ENCODE data around the gene AASDHPPT. TPM values are rescaled to one million over a fixed set of nuclear protein-coding genes. Genes with fewer than 3 reads are reported as not detected.

Gene AASDHPPT
- total RNA-seq, 4 donors from 2014 or later: 24.5 to 35.8 (median 29.0) TPM

- DNase-seq (ENCODE audit: low spot score) (no peak), ATAC-seq (ENCODE audit: low FRiP score) (no peak)
- TF ChIP-seq CTCF (IDR thresholded peaks at IDR 0.05): no peak
These were observed 21.6 kb downstream of the AASDHPPT start for GRCh38 chr11:106098893-106099553.

DNA sequence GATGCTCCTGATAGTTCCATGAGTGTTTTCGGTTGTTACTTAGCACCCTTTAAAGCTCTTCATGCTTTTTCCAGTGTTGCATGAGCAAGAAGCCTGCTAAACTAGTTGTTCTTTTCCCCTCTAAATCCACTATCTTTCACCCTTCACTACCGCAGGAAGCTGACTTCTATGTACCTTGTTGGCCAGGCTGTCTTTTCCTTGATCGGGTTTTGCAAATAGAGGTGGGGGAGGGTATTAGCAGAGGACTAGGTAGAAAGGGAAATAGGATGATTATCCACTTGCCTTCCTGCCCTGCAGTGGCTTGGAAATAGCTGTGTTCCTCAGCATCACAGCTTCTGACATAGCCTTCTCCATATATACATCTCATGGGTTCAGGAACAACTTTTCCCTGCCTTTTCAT, 23.9 kb downstream of the AASDHPPT start:
- no peak for TF ChIP-seq CTCF (IDR thresholded peaks at IDR 0.05)
- ATAC-seq (ENCODE audit: low FRiP score): no peak
- DNase-seq (ENCODE audit: low spot score): no peak

- ATAC-seq (ENCODE audit: low FRiP score) (no peak), DNase-seq (ENCODE audit: low spot score) (no peak)
- TF ChIP-seq CTCF (IDR thresholded peaks at IDR 0.05): no peak
These were observed 24.4 kb downstream of the AASDHPPT start for GRCh38 chr11:106101819-106102218.

- DNase-seq (ENCODE audit: low spot score) (no peak), ATAC-seq (ENCODE audit: low FRiP score) (no peak)
- TF ChIP-seq CTCF (IDR thresholded peaks at IDR 0.05): no peak
These were observed 28.5 kb downstream of the AASDHPPT start for GRCh38 chr11:106105986-106106385.

DNA sequence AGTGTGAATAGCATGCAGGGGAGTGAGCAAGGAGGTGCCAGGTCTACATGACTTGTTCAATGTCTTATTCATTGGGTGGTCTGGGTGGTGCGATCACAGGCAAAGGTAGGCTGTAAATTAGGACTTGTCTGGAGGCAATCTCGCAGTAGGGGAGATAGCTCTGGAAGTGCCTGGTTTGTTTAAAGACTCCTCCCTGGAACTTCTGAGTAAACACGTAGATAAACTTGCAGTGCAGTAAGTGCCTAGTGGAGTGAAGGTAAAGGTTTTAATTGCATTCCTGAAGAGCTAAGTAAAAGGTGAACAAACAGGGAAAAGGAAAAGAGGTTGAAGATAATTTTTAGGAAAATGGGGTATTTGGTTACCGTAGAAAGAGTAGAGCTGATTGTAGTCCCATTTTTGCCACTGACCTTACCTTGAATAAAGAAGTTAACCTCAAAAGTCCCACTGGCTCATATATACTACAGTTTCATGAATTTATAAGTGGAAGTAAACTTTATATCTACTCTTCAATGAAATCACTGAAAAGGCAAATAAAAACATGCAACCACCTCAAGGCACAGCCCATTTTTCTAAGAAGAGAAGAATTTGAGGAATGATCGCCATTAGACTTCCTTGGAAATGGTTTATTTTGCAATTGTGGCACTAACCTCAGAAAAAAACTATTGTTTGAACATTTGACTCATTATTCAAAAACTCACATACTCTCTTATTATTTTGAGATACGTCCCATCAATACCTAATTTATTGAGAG, 44.3 kb downstream of the AASDHPPT start:
- no peak for TF ChIP-seq CTCF (IDR thresholded peaks at IDR 0.05)
- DNase-seq (ENCODE audit: low spot score) (no peak), ATAC-seq (ENCODE audit: low FRiP score) (no peak)

DNA sequence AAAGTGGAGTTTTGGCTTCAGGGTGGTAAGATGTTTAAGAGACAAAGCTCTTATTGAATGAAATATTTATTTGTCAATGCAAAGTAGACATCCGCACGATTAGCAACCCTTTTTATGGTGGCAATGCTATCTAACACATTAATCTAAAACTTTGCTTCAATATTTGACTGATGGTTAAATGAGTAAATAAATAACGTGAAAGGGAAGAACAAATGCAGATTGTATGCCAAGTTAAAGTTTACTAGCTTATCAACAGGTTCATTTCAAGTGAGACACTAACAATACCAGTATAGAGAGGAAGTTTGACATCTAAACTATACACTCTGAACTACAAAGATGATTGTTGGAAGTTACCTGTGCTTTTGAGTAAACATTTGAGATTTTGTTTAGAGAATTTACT, 50.1 kb downstream of the AASDHPPT start:
- no peak for TF ChIP-seq CTCF (IDR thresholded peaks at IDR 0.05)
- ATAC-seq (ENCODE audit: low FRiP score) (no peak), DNase-seq (ENCODE audit: low spot score) (no peak)

DNA sequence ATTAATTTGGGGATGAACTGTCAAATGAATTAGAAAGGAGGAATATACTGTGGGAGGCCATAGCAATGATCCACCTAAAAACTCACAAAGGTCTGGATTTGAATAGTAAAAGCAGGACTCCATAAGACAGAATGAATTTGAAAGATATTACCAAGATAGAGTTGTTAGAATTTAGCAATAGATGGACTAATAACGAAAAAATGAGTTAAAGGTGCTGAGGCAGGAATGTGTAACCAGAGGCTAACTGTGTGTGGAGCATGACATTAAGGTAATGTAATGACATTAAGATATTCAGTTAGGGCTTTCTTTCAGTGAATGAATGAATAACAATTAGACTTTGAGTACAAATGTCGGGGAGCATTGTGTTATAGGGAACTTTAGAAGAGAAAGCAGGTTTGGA, 51.3 kb downstream of the AASDHPPT start:
- no peak for TF ChIP-seq CTCF (IDR thresholded peaks at IDR 0.05)
- DNase-seq (ENCODE audit: low spot score): no peak
- ATAC-seq (ENCODE audit: low FRiP score): no peak
